Neural progenitor cell (in vitro differentiated cells): ENCODE results near the gene PLPP6. TPM values are rescaled to one million over a fixed set of nuclear protein-coding genes. Genes with fewer than 3 reads are reported as not detected.

Source experiments
- DNase-seq: peaks from one replicate; pipeline ENCODE4 v3.0.0-alpha.2; 2016; ENCODE audit warnings: low spot score
- H2AFZ ChIP-seq: fragments of 200-600 bp; sonication (generic); replicated peaks from 2 replicates; pipeline ENCODE4 v1.6.1; 2016; ENCODE audit warnings: antibody characterized with exemption
- H3F3A ChIP-seq: fragments of 200-600 bp; sonication (generic); 2 replicates; pipeline ENCODE4 v1.6.1; 2016; ENCODE audit warnings: antibody characterized with exemption, low read depth
- H3K27ac ChIP-seq: fragments of 200-600 bp; sonication (generic); 2 replicates; pipeline ENCODE4 v1.5.1; 2016; ENCODE audit warnings: mild to moderate bottlenecking
- H3K27me3 ChIP-seq: fragments of 200-600 bp; sonication (generic); 2 replicates; pipeline ENCODE4 v1.6.1; 2016; ENCODE audit warnings: mild to moderate bottlenecking, moderate library complexity
- H3K36me3 ChIP-seq: fragments of 200-600 bp; sonication (generic); 2 replicates; pipeline ENCODE4 v1.5.1; 2016
- H3K4me1 ChIP-seq: fragments of 200-600 bp; sonication (generic); 2 replicates; pipeline ENCODE4 v1.6.1; 2016; ENCODE audit warnings: mixed run types
- H3K4me2 ChIP-seq: fragments of 200-600 bp; sonication (generic); 2 replicates; pipeline ENCODE4 v1.6.1; 2016
- H3K4me3 ChIP-seq: fragments of 200-600 bp; sonication (generic); 2 replicates; pipeline ENCODE4 v1.5.1; 2016
- H3K79me2 ChIP-seq: fragments of 200-600 bp; sonication (generic); 2 replicates; pipeline ENCODE4 v1.6.1; 2016; ENCODE audit warnings: low read depth
- H3K9ac ChIP-seq: fragments of 200-600 bp; sonication (generic); 2 replicates; pipeline ENCODE4 v1.6.1; 2016
- H3K9me3 ChIP-seq: fragments of 200-600 bp; sonication (generic); 2 replicates; pipeline ENCODE4 v1.5.1; 2016; ENCODE audit warnings: low read depth
- H4K20me1 ChIP-seq: fragments of 200-600 bp; sonication (generic); 2 replicates; pipeline ENCODE4 v1.6.1; 2016; ENCODE audit warnings: low read depth
- H3K27ac Mint-ChIP-seq: 3 replicates; pipeline ENCODE4 v1.8.0; 2021; ENCODE audit warnings: mixed read lengths
- H3K27me3 Mint-ChIP-seq: 2 replicates; pipeline ENCODE4 v1.8.0; 2022; ENCODE audit warnings: low read depth, mild to moderate bottlenecking, inconsistent platforms, moderate library complexity, mixed read lengths; ENCODE audit not compliant: insufficient read depth
- H3K36me3 Mint-ChIP-seq: 3 replicates; pipeline ENCODE4 v1.8.0; 2021; ENCODE audit warnings: mixed read lengths
- H3K4me1 Mint-ChIP-seq: 3 replicates; pipeline ENCODE4 v1.8.0; 2021; ENCODE audit warnings: mixed read lengths
- H3K4me3 Mint-ChIP-seq: 3 replicates; pipeline ENCODE4 v1.8.0; 2021; ENCODE audit warnings: mild to moderate bottlenecking, moderate library complexity, mixed read lengths
- H3K9me3 Mint-ChIP-seq: 3 replicates; pipeline ENCODE4 v1.8.0; 2020; ENCODE audit warnings: mixed read lengths
- CTCF ChIP-seq: fragments of 200-600 bp; sonication (generic); IDR thresholded peaks from 2 replicates; pipeline ENCODE4 v1.5.1; 2017; ENCODE audit warnings: antibody characterized with exemption, mild to moderate bottlenecking
- EZH2 ChIP-seq: fragments of 200-600 bp; sonication (generic); IDR thresholded peaks from 2 replicates; pipeline ENCODE4 v1.6.1; 2017; ENCODE audit warnings: antibody characterized with exemption, mild to moderate bottlenecking, moderate library complexity
- EZH2phosphoT487 ChIP-seq: fragments of 200-600 bp; sonication (generic); IDR thresholded peaks from 2 replicates; pipeline ENCODE4 v1.6.1; 2017; ENCODE audit warnings: antibody characterized with exemption
- total RNA-seq: library from RNA; depleted of rRNA; stranded (reverse); fragments of >200 nt; gene quantifications from 2 replicates; pipeline ENCODE4 v1.2.3, GENCODE V29; 2015; ENCODE audit warnings: low replicate concordance

Gene PLPP6
- total RNA-seq, 1 donor from 2014 or later: 11.1 TPM

- Mint-ChIP-seq H3K4me1 (peaks cover 35% of the 10 kb centered on the region), H3K27me3 (no peaks in the 10 kb centered on the region), H3K36me3 (no peaks in the 10 kb centered on the region), H3K9me3 (no peaks in the 10 kb centered on the region), H3K4me3 (no peak overlapping the region), H3K27ac (no peak overlapping the region)
- Histone ChIP-seq H3K36me3 (no peaks in the 10 kb centered on the region), H3F3A (peaks cover 16% of the 10 kb centered on the region), H2AFZ (no peak overlapping the region), H3K27ac (no peak overlapping the region), H3K4me3 (no peak overlapping the region), H3K9ac (no peak overlapping the region), H3K4me1 (peaks cover 7% of the 10 kb centered on the region), H3K79me2 (no peaks in the 10 kb centered on the region), H3K9me3 (peaks cover 4% of the 10 kb centered on the region), H3K27me3 (peaks cover 25% of the 10 kb centered on the region), H3K4me2 (no peak overlapping the region), H4K20me1 (no peaks in the 10 kb centered on the region)
- no peak for TF ChIP-seq CTCF
- TF ChIP-seq EZH2: no peak
- no peak for TF ChIP-seq EZH2phosphoT487
- no peak for DNase-seq
These were observed 3.3 kb downstream of the PLPP6 start for GRCh38 chr9:4665357-4665756.

DNA sequence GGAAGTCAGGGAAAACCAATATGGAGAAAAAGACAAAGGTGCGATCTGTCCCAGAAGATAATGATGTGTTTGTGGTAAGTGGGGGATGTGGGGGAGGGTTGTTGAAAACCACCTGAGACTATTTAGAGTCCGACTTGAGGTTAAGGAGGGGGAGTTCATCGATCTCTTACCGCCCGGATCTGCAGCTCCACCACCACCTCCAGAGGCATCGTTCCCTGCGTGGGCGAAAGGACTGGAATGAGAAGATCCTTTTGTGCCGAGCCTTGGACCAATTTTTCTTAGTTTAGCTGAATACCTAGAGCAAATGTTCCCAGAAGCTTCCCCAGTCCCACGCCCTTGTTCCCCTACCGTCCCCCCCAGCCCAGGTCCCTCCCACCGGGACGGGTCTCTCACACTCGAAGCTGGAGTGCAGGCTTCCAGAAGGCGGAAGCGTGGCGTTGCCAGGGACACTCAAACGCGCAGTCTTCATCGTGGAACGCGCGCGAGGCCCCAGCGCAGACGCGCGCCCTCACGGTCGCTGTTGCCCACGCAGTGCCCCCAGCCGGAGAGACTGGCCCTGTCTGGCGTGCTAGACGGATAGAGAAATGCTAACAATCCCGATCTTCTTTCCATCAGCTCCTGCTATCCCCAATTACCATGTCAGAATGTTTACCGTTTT, 4.1 kb downstream of the PLPP6 start, which contains the start of gene SPATA6L:
TSS of gene SPATA6L (minus strand) at position 439 of the 658 bp plus-strand sequence. CDS start at position 209, 230 bp downstream.
- H2AFZ ChIP-seq: peak within 1 kb of the TSS; percentile 52
- Mint-ChIP-seq H3K4me1 (peaks cover 35% of the 10 kb centered on the region), H3K9me3 (no peaks in the 10 kb centered on the region), H3K4me3 (peak within 1 kb of the TSS; percentile 73), H3K27me3 (no peaks in the 10 kb centered on the region), H3K27ac (no peak within 1 kb of the TSS), H3K36me3 (no peaks in the 10 kb centered on the region)
- peak; percentile 43 for DNase-seq
- no peaks in the 10 kb centered on the region for H3K36me3 ChIP-seq
- H3F3A ChIP-seq: peaks cover 16% of the 10 kb centered on the region
- peaks cover 25% of the 10 kb centered on the region for H3K27me3 ChIP-seq
- peak within 1 kb of the TSS; percentile 41 for H3K4me3 ChIP-seq
- H3K27ac ChIP-seq: no peak within 1 kb of the TSS
- peak within 1 kb of the TSS; percentile 75 for H3K4me2 ChIP-seq
- no peak within 1 kb of the TSS for H3K9ac ChIP-seq
- H3K79me2 ChIP-seq: no peaks in the 10 kb centered on the region
- H3K4me1 ChIP-seq: peaks cover 7% of the 10 kb centered on the region
- no peaks in the 10 kb centered on the region for H4K20me1 ChIP-seq
- TF ChIP-seq EZH2 (peak; percentile 37), EZH2phosphoT487 (no peak), CTCF (peak; percentile 27)
- H3K9me3 ChIP-seq: peaks cover 4% of the 10 kb centered on the region

GRCh38 chr9:4667681-4668080, 5.6 kb downstream of the PLPP6 start:
- H3K4me3 Mint-ChIP-seq: no peak overlapping the region
- peaks cover 16% of the 10 kb centered on the region for H3F3A ChIP-seq
- peaks cover 25% of the 10 kb centered on the region for H3K27me3 ChIP-seq
- H4K20me1 ChIP-seq: no peaks in the 10 kb centered on the region
- H2AFZ ChIP-seq: no peak overlapping the region
- H3K27me3 Mint-ChIP-seq: no peaks in the 10 kb centered on the region
- H3K9me3 Mint-ChIP-seq: no peaks in the 10 kb centered on the region
- H3K4me1 Mint-ChIP-seq: peaks cover 29% of the 10 kb centered on the region
- H3K4me3 ChIP-seq: no peak overlapping the region
- H3K4me1 ChIP-seq: peaks cover 7% of the 10 kb centered on the region
- H3K9ac ChIP-seq: no peak overlapping the region
- no peak for DNase-seq
- no peak overlapping the region for H3K27ac Mint-ChIP-seq
- peaks cover 4% of the 10 kb centered on the region for H3K9me3 ChIP-seq
- H3K27ac ChIP-seq: no peak overlapping the region
- no peaks in the 10 kb centered on the region for H3K79me2 ChIP-seq
- no peaks in the 10 kb centered on the region for H3K36me3 ChIP-seq
- H3K4me2 ChIP-seq: no peak overlapping the region
- no peaks in the 10 kb centered on the region for H3K36me3 Mint-ChIP-seq
- TF ChIP-seq CTCF (no peak), EZH2 (no peak), EZH2phosphoT487 (no peak)
